HG03045 (cell line): Measurements from ENCODE around the gene DENND5A.

Experiments
- ATAC-seq: cut with Tn5 transposase; IDR thresholded peaks from one replicate; pipeline ENCODE4 v1.9.1; 2021; ENCODE audit warnings: mild to moderate bottlenecking, moderate library complexity; ENCODE audit not compliant: unreplicated experiment

DENND5A gene

GRCh38 chr11:9141186-9141585, 124.0 kb downstream of the DENND5A start:
- ATAC-seq = no peak

- no peak for ATAC-seq
These were observed 125.4 kb downstream of the DENND5A start for GRCh38 chr11:9139628-9140357.

- no peak for ATAC-seq
These were observed 126.3 kb downstream of the DENND5A start for GRCh38 chr11:9138612-9139579.

GRCh38 chr11:9138133-9138453, 127.1 kb downstream of the DENND5A start:
- no peak for ATAC-seq

- peak; percentile 79 for ATAC-seq
These were observed 127.6 kb downstream of the DENND5A start for GRCh38 chr11:9137293-9138132.

- ATAC-seq = no peak
These were observed 128.4 kb downstream of the DENND5A start for GRCh38 chr11:9136741-9137140.

- no peak for ATAC-seq
These were observed 131.2 kb downstream of the DENND5A start for GRCh38 chr11:9133956-9134355.

- no peak for ATAC-seq
These were observed 132.8 kb downstream of the DENND5A start for GRCh38 chr11:9132203-9132878.

- ATAC-seq = no peak
These were observed 134.9 kb downstream of the DENND5A start for GRCh38 chr11:9130297-9130696.

GRCh38 chr11:9126636-9127035, 138.5 kb downstream of the DENND5A start:
- no peak for ATAC-seq

GRCh38 chr11:9125185-9125886, 139.8 kb downstream of the DENND5A start:
- no peak for ATAC-seq

- no peak for ATAC-seq
These were observed 141.4 kb downstream of the DENND5A start for GRCh38 chr11:9123595-9124304.

- no peak for ATAC-seq
These were observed 143.7 kb downstream of the DENND5A start for GRCh38 chr11:9121469-9121796.

GRCh38 chr11:9120664-9121468, 144.3 kb downstream of the DENND5A start:
- no peak for ATAC-seq

GRCh38 chr11:9118277-9118676, 146.9 kb downstream of the DENND5A start:
- ATAC-seq = no peak

GRCh38 chr11:9112075-9112474, 153.1 kb downstream of the DENND5A start:
- ATAC-seq = no peak

- ATAC-seq = no peak
These were observed 155.1 kb downstream of the DENND5A start for GRCh38 chr11:9109858-9110731.

GRCh38 chr11:9104580-9104979, 160.6 kb downstream of the DENND5A start:
- ATAC-seq = no peak
